SK-N-SH treated with all-trans-retinoic acid at 6 μM for 48 hours (cell line): ENCODE data around the gene AEN.

Experiments used
- ATAC-seq: fragments of 200-7000 bp; cut with Tn5 transposase; 3 replicates; pipeline ENCODE4 v1.9.1; 2020; ENCODE audit warnings: mild to moderate bottlenecking, moderate library complexity
- ARNTL ChIP-seq: fragments of 450-650 bp; formaldehyde crosslinking; IDR thresholded peaks from 2 replicates; pipeline ENCODE4 v1.5.0; 2020; ENCODE audit warnings: low read depth, mild to moderate bottlenecking, moderate library complexity, borderline replicate concordance
- BACH2 ChIP-seq: fragments of 250-450 bp; sonication (Bioruptor Pico); IDR thresholded peaks from 2 replicates; pipeline ENCODE4 v1.9.0; 2021; ENCODE audit warnings: mild to moderate bottlenecking, borderline replicate concordance
- CREB5 ChIP-seq: fragments of 250-450 bp; sonication (Bioruptor Pico); IDR thresholded peaks from 2 replicates; pipeline ENCODE4 v1.5.1; 2020; ENCODE audit warnings: low read depth, mild to moderate bottlenecking, moderate library complexity
- CSDC2 ChIP-seq: fragments of 250-450 bp; sonication (Bioruptor Pico); IDR thresholded peaks from 2 replicates; pipeline ENCODE4 v1.5.0; 2020; ENCODE audit warnings: mild to moderate bottlenecking, moderate library complexity
- CSRNP3 ChIP-seq: fragments of 250-450 bp; sonication (Bioruptor Pico); IDR thresholded peaks from 2 replicates; pipeline ENCODE4 v1.5.1; 2021; ENCODE audit warnings: mild to moderate bottlenecking, moderate library complexity
- ESRRG ChIP-seq: fragments of 250-450 bp; sonication (Bioruptor Pico); IDR thresholded peaks from 2 replicates; pipeline ENCODE4 v1.6.1; 2021; ENCODE audit warnings: mild to moderate bottlenecking
- GLIS3 ChIP-seq: fragments of 250-450 bp; sonication (Bioruptor Pico); IDR thresholded peaks from 2 replicates; pipeline ENCODE4 v1.5.0; 2020; ENCODE audit warnings: mild to moderate bottlenecking, moderate library complexity
- ISL1 ChIP-seq: fragments of 250-450 bp; sonication (Bioruptor Pico); IDR thresholded peaks from 2 replicates; pipeline ENCODE4 v2.1.2; 2022; ENCODE audit warnings: mild to moderate bottlenecking, moderate library complexity
- OSR1 ChIP-seq: fragments of 250-450 bp; sonication (Bioruptor Pico); IDR thresholded peaks from 2 replicates; pipeline ENCODE4 v1.8.0; 2022; ENCODE audit warnings: moderate library complexity, mild to moderate bottlenecking, inconsistent platforms
- PATZ1 ChIP-seq: fragments of 250-450 bp; sonication (Bioruptor Pico); IDR thresholded peaks from 2 replicates; pipeline ENCODE4 v1.8.0; 2020; ENCODE audit warnings: mild to moderate bottlenecking, moderate library complexity, borderline replicate concordance
- POU6F1 ChIP-seq: fragments of 250-450 bp; sonication (Bioruptor Pico); IDR thresholded peaks from 2 replicates; pipeline ENCODE4 v1.8.0; 2021; ENCODE audit warnings: low read depth, mild to moderate bottlenecking, moderate library complexity, borderline replicate concordance
- PPARA ChIP-seq: fragments of 250-450 bp; sonication (Bioruptor Pico); IDR thresholded peaks from 2 replicates; pipeline ENCODE4 v1.5.0; 2020; ENCODE audit warnings: mild to moderate bottlenecking, borderline replicate concordance
- RARB ChIP-seq: fragments of 250-450 bp; sonication (Bioruptor Pico); IDR thresholded peaks from 2 replicates; pipeline ENCODE4 v1.8.0; 2021; ENCODE audit warnings: mild to moderate bottlenecking, moderate library complexity
- SNAI2 ChIP-seq: fragments of 250-450 bp; sonication (Bioruptor Pico); IDR thresholded peaks from 2 replicates; pipeline ENCODE4 v1.5.0; 2020; ENCODE audit warnings: mild to moderate bottlenecking, moderate library complexity
- TCF4 ChIP-seq: fragments of 250-450 bp; sonication (Bioruptor Pico); IDR thresholded peaks from 2 replicates; pipeline ENCODE4 v1.8.0; 2021; ENCODE audit warnings: mild to moderate bottlenecking, moderate library complexity, borderline replicate concordance
- TOX ChIP-seq: fragments of 250-450 bp; sonication (Bioruptor Pico); IDR thresholded peaks from 2 replicates; pipeline ENCODE4 v1.8.0; 2021; ENCODE audit warnings: mild to moderate bottlenecking, moderate library complexity, borderline replicate concordance
- TSHZ2 ChIP-seq: fragments of 250-450 bp; sonication (Bioruptor Pico); IDR thresholded peaks from 2 replicates; pipeline ENCODE4 v1.5.0; 2020; ENCODE audit warnings: mild to moderate bottlenecking, moderate library complexity
- ZC3H10 ChIP-seq: fragments of 250-450 bp; sonication (Bioruptor Pico); IDR thresholded peaks from 2 replicates; pipeline ENCODE4 v1.5.1; 2021; ENCODE audit warnings: mild to moderate bottlenecking, moderate library complexity
- ZFP3 ChIP-seq: fragments of 250-450 bp; sonication (Bioruptor Pico); IDR thresholded peaks from 2 replicates; pipeline ENCODE4 v1.5.0; 2020; ENCODE audit warnings: mild to moderate bottlenecking, moderate library complexity
- ZFP30 ChIP-seq: fragments of 450-650 bp; formaldehyde crosslinking; IDR thresholded peaks from 2 replicates; pipeline ENCODE4 v1.5.0; 2022; ENCODE audit warnings: mild to moderate bottlenecking, moderate library complexity
- ZNF565 ChIP-seq: fragments of 450-650 bp; formaldehyde crosslinking; conservative IDR thresholded peaks from 2 replicates; pipeline ENCODE4 v1.5.0; 2020; ENCODE audit warnings: low read depth, mild to moderate bottlenecking, moderate library complexity
- ZNF70 ChIP-seq: fragments of 450-650 bp; formaldehyde crosslinking; IDR thresholded peaks from 2 replicates; pipeline ENCODE4 v1.5.0; 2020; ENCODE audit warnings: mild to moderate bottlenecking, moderate library complexity
- ZNF8 ChIP-seq: fragments of 450-650 bp; formaldehyde crosslinking; IDR thresholded peaks from 2 replicates; pipeline ENCODE4 v1.5.0; 2020; ENCODE audit warnings: mild to moderate bottlenecking, moderate library complexity

Gene AEN

GRCh38 chr15:88636050-88636449 lies 14.9 kb downstream of the AEN start:
- TF ChIP-seq PATZ1 (CRISPR knock-in tag) (no peak), CREB5 (no peak), ISL1 (CRISPR knock-in tag) (no peak), GLIS3 (no peak), SNAI2 (CRISPR knock-in tag) (no peak), TSHZ2 (CRISPR knock-in tag) (no peak), ZNF8 (CRISPR knock-in tag) (no peak), ZNF565 (no peak), CSRNP3 (CRISPR knock-in tag) (no peak), TOX (CRISPR knock-in tag) (no peak), PPARA (CRISPR knock-in tag) (no peak), ESRRG (CRISPR knock-in tag) (no peak), BACH2 (CRISPR knock-in tag) (no peak), CSDC2 (no peak)
- ATAC-seq: no peak

GRCh38 chr15:88636654-88637053 lies 15.5 kb downstream of the AEN start:
- no peak for TF ChIP-seq OSR1 (CRISPR knock-in tag)
- TF ChIP-seq CSRNP3 (CRISPR knock-in tag): no peak
- no peak for TF ChIP-seq ZNF8 (CRISPR knock-in tag)
- TF ChIP-seq PATZ1 (CRISPR knock-in tag): no peak
- no peak for TF ChIP-seq TOX (CRISPR knock-in tag)
- TF ChIP-seq RARB: no peak
- TF ChIP-seq BACH2 (CRISPR knock-in tag): no peak
- no peak for TF ChIP-seq ZFP30 (CRISPR knock-in tag)
- TF ChIP-seq ZC3H10 (CRISPR knock-in tag): no peak
- TF ChIP-seq ZFP3: no peak
- TF ChIP-seq ARNTL: no peak
- no peak for TF ChIP-seq TCF4 (CRISPR knock-in tag)
- TF ChIP-seq ZNF565: no peak
- no peak for TF ChIP-seq POU6F1 (CRISPR knock-in tag)
- TF ChIP-seq GLIS3: no peak
- TF ChIP-seq CREB5: no peak
- no peak for TF ChIP-seq ZNF70 (CRISPR knock-in tag)
- no peak for TF ChIP-seq CSDC2

More at GRCh38 chr15:88636654-88637053, 15.5 kb downstream of the AEN start:
- no peak for ATAC-seq
